H1 (cell line): ENCODE results near the gene TXLNB. TPM values are rescaled to one million over a fixed set of nuclear protein-coding genes. Genes with fewer than 3 reads are reported as not detected.

Experiments used
- CTCF ChIA-PET: fragments of 300-600 bp; sonication (Branson Sonifier 250); formaldehyde crosslinking; loops from one replicate; lab custom pipeline; 2021; ENCODE audit not compliant: partially characterized antibody; lab: Charles Lee
- POLR2A ChIA-PET: fragments of 300-600 bp; sonication (Branson Sonifier 250); formaldehyde crosslinking; loops from one replicate; lab custom pipeline; 2021; ENCODE audit warnings: inconsistent platforms; ENCODE audit not compliant: partially characterized antibody; lab: Charles Lee
- DNase-seq, 2 experiments: peaks; one replicate each; pipeline versions ENCODE4 v3.0.0 to v3.0.0-alpha.2; 2010 to 2022; ENCODE audit warnings: low spot score in 2 of 2, low read depth in 1 of 2, mixed read lengths in 1 of 2
- FAIRE-seq: peaks from 2 replicates; lab custom pipeline; 2011; peaks lifted over from hg19 to GRCh38; lab: Jason Lieb, UNC
- H2AFZ ChIP-seq: 2 replicates; pipeline ENCODE4 v1.8.1; 2012; ENCODE audit warnings: low read length, inconsistent platforms
- H2AK5ac ChIP-seq: 2 replicates; pipeline ENCODE4 v1.6.1; 2013; ENCODE audit warnings: low read depth, low read length
- H2BK120ac ChIP-seq: replicated peaks from 2 replicates; pipeline ENCODE3; 2013; ENCODE audit warnings: low read depth, low read length, inconsistent platforms
- H2BK12ac ChIP-seq: 2 replicates; pipeline ENCODE4 v1.6.1; 2013; ENCODE audit warnings: low read depth, low read length
- H2BK15ac ChIP-seq: 2 replicates; pipeline ENCODE4 v1.6.1; 2013; ENCODE audit warnings: low read length
- H2BK20ac ChIP-seq: 2 replicates; pipeline ENCODE4 v1.6.1; 2013; ENCODE audit warnings: low read length
- H2BK5ac ChIP-seq: 2 replicates; pipeline ENCODE4 v1.6.1; 2013; ENCODE audit warnings: low read depth, low read length
- H3K14ac ChIP-seq: 2 replicates; pipeline ENCODE4 v1.6.1; 2013; ENCODE audit warnings: inconsistent platforms; ENCODE audit not compliant: insufficient read length
- H3K18ac ChIP-seq: 2 replicates; pipeline ENCODE4 v1.6.1; 2013; ENCODE audit warnings: low read length; ENCODE audit errors: extremely low read depth
- H3K23ac ChIP-seq: 2 replicates; pipeline ENCODE4 v1.6.1; 2013; ENCODE audit warnings: inconsistent platforms; ENCODE audit not compliant: insufficient read length
- H3K23me2 ChIP-seq: 2 replicates; pipeline ENCODE4 v1.6.1; 2013; ENCODE audit warnings: low read depth, low read length
- H3K27ac ChIP-seq: 2 replicates; pipeline ENCODE4 v1.6.1; 2011; ENCODE audit warnings: low read depth, low read length, inconsistent platforms
- H3K27me3 ChIP-seq, 4 experiments: replicated peaks in 1 of 4; 1 replicate in 1 of 4; 2 replicates in 3 of 4; pipeline versions ENCODE4 v1.6.1 to v1.8.1; 2011 to 2013; ENCODE audit warnings: low read length in 3 of 4, mild to moderate bottlenecking in 3 of 4, inconsistent platforms in 2 of 4, mixed read lengths in 2 of 4, moderate library complexity in 1 of 4; ENCODE audit not compliant: control insufficient read depth in 3 of 4, insufficient read depth in 3 of 4; ENCODE audit errors: extremely low read depth in 1 of 4
- H3K36me3 ChIP-seq, 4 experiments: 2 replicates each; pipeline versions ENCODE4 v1.6.1 to v1.8.1; 2011 to 2013; ENCODE audit warnings: mild to moderate bottlenecking in 4 of 4, low read length in 3 of 4, moderate library complexity in 2 of 4, control low read depth in 1 of 4, inconsistent platforms in 1 of 4; ENCODE audit not compliant: insufficient read depth in 4 of 4, control insufficient read depth in 2 of 4
- H3K4ac ChIP-seq: replicated peaks from 2 replicates; pipeline ENCODE3; 2013; ENCODE audit warnings: low read length, low read depth, mixed read lengths, inconsistent platforms; ENCODE audit not compliant: insufficient read length
- H3K4me1 ChIP-seq, 4 experiments: replicated peaks in 1 of 4; 1 replicate in 1 of 4; 2 replicates in 3 of 4; pipeline versions ENCODE4 v1.6.1 to v1.8.1; 2011 to 2013; ENCODE audit warnings: low read length in 3 of 4, inconsistent platforms in 2 of 4, mixed read lengths in 1 of 4; ENCODE audit not compliant: insufficient read depth in 4 of 4, control insufficient read depth in 3 of 4
- H3K4me2 ChIP-seq, 2 experiments: 2 replicates each; pipeline versions ENCODE4 v1.6.1 to v1.8.1; 2011 to 2013; ENCODE audit warnings: low read depth in 2 of 2, low read length in 2 of 2, control low read depth in 1 of 2, inconsistent platforms in 1 of 2, mild to moderate bottlenecking in 1 of 2; ENCODE audit not compliant: insufficient read depth in 1 of 2
- H3K4me3 ChIP-seq, 4 experiments: fragments of 200-600, 300-600 bp in 1 of 4; sonication (generic), shearing (Covaris generic), sonication (Bioruptor Twin) in 1 of 4; 2 replicates each; pipeline versions ENCODE4 v1.5.1 to v1.8.1; 2011 to 2016; ENCODE audit warnings: low read length in 4 of 4, low read depth in 3 of 4, control low read depth in 2 of 4, inconsistent platforms in 2 of 4, mild to moderate bottlenecking in 2 of 4, mixed read lengths in 1 of 4, moderate library complexity in 1 of 4; ENCODE audit not compliant: insufficient read depth in 2 of 4; ENCODE audit errors: extremely low read depth in 1 of 4
- H3K56ac ChIP-seq: replicated peaks from 2 replicates; pipeline ENCODE3; 2013; ENCODE audit warnings: low read depth, mild to moderate bottlenecking, mixed read lengths, low read length, inconsistent platforms; ENCODE audit not compliant: insufficient read length
- H3K79me1 ChIP-seq: 2 replicates; pipeline ENCODE4 v1.6.1; 2013; ENCODE audit warnings: low read depth, low read length, control low read depth
- H3K79me2 ChIP-seq, 2 experiments: 2 replicates each; pipeline versions ENCODE4 v1.6.1 to v1.8.1; 2012 to 2013; ENCODE audit warnings: low read length in 2 of 2, mild to moderate bottlenecking in 2 of 2, inconsistent platforms in 1 of 2; ENCODE audit not compliant: insufficient read depth in 2 of 2, control insufficient read depth in 1 of 2
- H3K9ac ChIP-seq, 4 experiments: replicated peaks in 1 of 4; 1 replicate in 1 of 4; 2 replicates in 3 of 4; pipeline versions ENCODE4 v1.6.1 to v1.8.1; 2011 to 2013; ENCODE audit warnings: low read depth in 3 of 4, low read length in 3 of 4, control low read depth in 2 of 4, mild to moderate bottlenecking in 2 of 4, moderate library complexity in 2 of 4, inconsistent platforms in 1 of 4; ENCODE audit errors: extremely low read depth in 1 of 4
- H3K9me3 ChIP-seq, 2 experiments: 2 replicates each; pipeline versions ENCODE4 v1.6.1 to v1.8.1; 2012 to 2013; ENCODE audit warnings: mild to moderate bottlenecking in 2 of 2, moderate library complexity in 2 of 2, control low read depth in 1 of 2, inconsistent platforms in 1 of 2, low read depth in 1 of 2, low read length in 1 of 2, mixed read lengths in 1 of 2; ENCODE audit not compliant: insufficient read depth in 2 of 2
- H4K20me1 ChIP-seq, 2 experiments: replicated peaks in 1 of 2; 2 replicates each; pipeline versions ENCODE3 to v1.8.1; 2011 to 2013; ENCODE audit warnings: inconsistent platforms in 2 of 2, low read length in 2 of 2, mild to moderate bottlenecking in 1 of 2; ENCODE audit not compliant: insufficient read depth in 2 of 2, control insufficient read depth in 1 of 2
- H4K5ac ChIP-seq: 2 replicates; pipeline ENCODE4 v1.6.1; 2013; ENCODE audit warnings: low read length, low read depth, mixed read lengths, inconsistent platforms; ENCODE audit not compliant: insufficient read length
- H4K8ac ChIP-seq: 2 replicates; pipeline ENCODE4 v1.8.0; 2013; ENCODE audit warnings: mild to moderate bottlenecking, moderate library complexity, low read length, inconsistent platforms; ENCODE audit not compliant: insufficient read depth; ENCODE audit errors: extremely low read depth
- H4K91ac ChIP-seq: replicated peaks from 2 replicates; pipeline ENCODE3; 2013; ENCODE audit warnings: low read length, mixed read lengths, inconsistent platforms; ENCODE audit not compliant: insufficient read length
- ASH2L ChIP-seq: fragments of 200-600, 300-600 bp; sonication (generic); IDR thresholded peaks from one replicate; pipeline ENCODE4 v1.7.1; 2017; ENCODE audit warnings: low read length
- BRCA1 ChIP-seq: IDR thresholded peaks from 2 replicates; pipeline ENCODE4 v1.6.1; 2012; ENCODE audit warnings: low read depth, low read length, improper control_type of control experiment
- CBX8 ChIP-seq: fragments of 300-800, 300-1000 bp; sonication (generic); IDR thresholded peaks from 2 replicates; pipeline ENCODE4 v1.7.1; 2016; ENCODE audit warnings: low read depth, low read length, borderline replicate concordance
- KDM4A ChIP-seq: IDR thresholded peaks from one replicate; pipeline ENCODE4 v1.7.1; 2012; ENCODE audit warnings: low read depth, mild to moderate bottlenecking, moderate library complexity, low read length, inconsistent platforms; ENCODE audit not compliant: severe bottlenecking
- MAFK ChIP-seq: IDR thresholded peaks from 2 replicates; pipeline ENCODE4 v1.6.1; 2012; ENCODE audit warnings: low read depth, mild to moderate bottlenecking, improper control_type of control experiment, low read length
- RFX5 ChIP-seq: IDR thresholded peaks from 2 replicates; pipeline ENCODE4 v1.6.1; 2011; ENCODE audit warnings: low read depth, low read length, improper control_type of control experiment, borderline replicate concordance
- SAP30 ChIP-seq: fragments of 300-600 bp; sonication (generic); IDR thresholded peaks from 2 replicates; pipeline ENCODE4 v1.7.1; 2012; ENCODE audit warnings: low read length, moderate library complexity, mild to moderate bottlenecking, inconsistent platforms; ENCODE audit not compliant: insufficient read depth, insufficient replicate concordance
- SIX5 ChIP-seq: IDR thresholded peaks from 2 replicates; pipeline ENCODE4 v1.6.1; 2011; ENCODE audit warnings: mild to moderate bottlenecking, low read depth, low read length
- SP1 ChIP-seq: IDR thresholded peaks from 2 replicates; pipeline ENCODE4 v1.6.1; 2011; ENCODE audit warnings: low read depth, low read length
- TAF1 ChIP-seq: IDR thresholded peaks from 2 replicates; pipeline ENCODE4 v1.6.1; 2011; ENCODE audit warnings: mild to moderate bottlenecking, low read depth, low read length
- WGBS, 2 experiments: shearing (Covaris generic) in 1 of 2; methylation state at CpG; one replicate each; pipeline versions ENCODE4 v1.1.6 to v1.1.7; 2013 to 2015; ENCODE audit warnings: low lambda C conversion rate in 2 of 2, mixed read lengths in 2 of 2, inconsistent platforms in 1 of 2, low coverage in 1 of 2, missing lambda C conversion rate in 1 of 2; ENCODE audit not compliant: insufficient replicate concordance in 2 of 2, insufficient coverage in 1 of 2, insufficient read length in 1 of 2; ENCODE audit errors: extremely low coverage in 1 of 2, missing lambda C conversion rate in 1 of 2; 5-methylcytosine and 5-hydroxymethylcytosine counted together
- polyA plus RNA-seq, 7 experiments: library from polyadenylated mRNA; depleted of rRNA in 3 of 7; stranded (reverse) in 5 of 7; unstranded in 2 of 7; fragments of >200 nt in 5 of 7; fragments of 200-250 nt in 2 of 7; gene quantifications; 1 replicate in 5 of 7; 2 replicates in 1 of 7; 4 replicates in 1 of 7; pipeline versions ENCODE4 v1.2.1 to v1.2.3, GENCODE V29; 2011 to 2013; ENCODE audit warnings: missing spikeins in 2 of 7, mixed read lengths in 2 of 7
- total RNA-seq: library from RNA; stranded (reverse); fragmentation: NEBNext Ultra II Directional; extraction: Animal tissue kit (Norgen Biotek cat#: 25700); gene quantifications from 2 replicates; pipeline ENCODE4 v1.2.1, GENCODE V29; 2021

The TXLNB gene
- total and polyA plus RNA-seq, 2 of the 8 experiments (the other 6 are each of a cell fraction or from before 2014, with no cell fraction given) = 0.05 to 0.17 TPM

- Histone ChIP-seq H2AFZ (no peak overlapping the region), H3K9me3 (no peaks in the 10 kb centered on the region), H2AK5ac (no peak overlapping the region), H4K20me1 (no peaks in the 10 kb centered on the region), H2BK5ac (no peak overlapping the region), H2BK120ac (no peak overlapping the region), H3K4me3 (no peak overlapping the region), H3K4ac (no peak overlapping the region), H3K27me3 (no peaks in the 10 kb centered on the region), H3K79me1 (no peaks in the 10 kb centered on the region), H3K14ac (no peak overlapping the region), H2BK15ac (no peak overlapping the region), H3K4me1 (no peaks in the 10 kb centered on the region), H3K27ac (no peak overlapping the region), H2BK20ac (no peak overlapping the region), H3K9ac (no peak overlapping the region), H3K18ac (no peak overlapping the region), H3K4me2 (no peak overlapping the region), H2BK12ac (no peak overlapping the region), H3K56ac (no peak overlapping the region), H4K5ac (no peak overlapping the region), H4K91ac (no peak overlapping the region), H3K23me2 (no peaks in the 10 kb centered on the region), H4K8ac (no peak overlapping the region), H3K23ac (no peak overlapping the region), H3K36me3 (no peaks in the 10 kb centered on the region), H3K79me2 (no peaks in the 10 kb centered on the region)
- ChIA-PET CTCF (no interaction called here), POLR2A (no interaction called here)
- TF ChIP-seq CBX8 (no peak), SIX5 (no peak), RFX5 (no peak), MAFK (no peak), SP1 (no peak), KDM4A (no peak), BRCA1 (no peak), TAF1 (no peak), ASH2L (no peak), SAP30 (no peak)
- 88% methylated on average over 4 of the region's 4 CpGs; no CpG with 5 or more reads in 1 of the 2 experiments for WGBS, 2 experiments
- DNase-seq (no peak), FAIRE-seq (no peak)
Measured at GRCh38 chr6:139275279-139276055, 16.3 kb downstream of the TXLNB start.
